Fibroblast of lung (primary cell): Measurements from ENCODE around the gene PSMD2. TPM values are rescaled to one million over a fixed set of nuclear protein-coding genes. Genes with fewer than 3 reads are reported as not detected.

Experiments
- DNase-seq, 2 donors: peaks; one replicate each; pipeline versions ENCODE4 v3.0.0 to v3.0.0-alpha.2; 2010; ENCODE audit warnings: low read depth in 2 of 2
- H2AFZ ChIP-seq: 2 replicates; pipeline ENCODE4 v1.5.1; 2012; ENCODE audit warnings: low read length, control low read depth, inconsistent platforms
- H3K27ac ChIP-seq: 2 replicates; pipeline ENCODE4 v1.5.1; 2011; ENCODE audit warnings: low read length, control low read depth; ENCODE audit not compliant: insufficient read depth
- H3K27me3 ChIP-seq: 2 replicates; pipeline ENCODE4 v1.5.1; 2011; ENCODE audit warnings: mild to moderate bottlenecking, low read length; ENCODE audit not compliant: control insufficient read depth, insufficient read depth
- H3K36me3 ChIP-seq: 2 replicates; pipeline ENCODE4 v1.5.1; 2011; ENCODE audit warnings: low read length; ENCODE audit not compliant: control insufficient read depth, insufficient read depth
- H3K4me1 ChIP-seq: 2 replicates; pipeline ENCODE4 v1.5.1; 2011; ENCODE audit warnings: low read length; ENCODE audit not compliant: control insufficient read depth, insufficient read depth; ENCODE audit errors: extremely low read depth
- H3K4me2 ChIP-seq: 2 replicates; pipeline ENCODE4 v1.5.1; 2011; ENCODE audit warnings: low read length, control low read depth; ENCODE audit not compliant: insufficient read depth; ENCODE audit errors: extremely low read depth
- H3K4me3 ChIP-seq, 4 experiments: fragments of 200-600 bp in 1 of 4; sonication (generic) in 1 of 4; replicated peaks in 1 of 4; 2 replicates each; pipeline ENCODE4 v1.5.1; 2011 to 2016; ENCODE audit warnings: low read length in 4 of 4, low read depth in 3 of 4, mild to moderate bottlenecking in 3 of 4, control low read depth in 2 of 4, inconsistent platforms in 1 of 4, mixed read lengths in 1 of 4; ENCODE audit not compliant: insufficient read depth in 1 of 4; ENCODE audit errors: control extremely low read depth in 1 of 4
- H3K79me2 ChIP-seq: 2 replicates; pipeline ENCODE4 v1.5.1; 2012; ENCODE audit warnings: mild to moderate bottlenecking, low read length, inconsistent platforms; ENCODE audit not compliant: control insufficient read depth, insufficient read depth
- H3K9ac ChIP-seq: 2 replicates; pipeline ENCODE4 v1.5.1; 2011; ENCODE audit warnings: mild to moderate bottlenecking, low read length, control low read depth; ENCODE audit not compliant: insufficient read depth
- H3K9me3 ChIP-seq: 2 replicates; pipeline ENCODE4 v1.5.1; 2012; ENCODE audit warnings: low read depth, low read length; ENCODE audit not compliant: control insufficient read depth, insufficient read depth
- H4K20me1 ChIP-seq: 2 replicates; pipeline ENCODE4 v1.5.1; 2011; ENCODE audit warnings: low read length; ENCODE audit not compliant: control insufficient read depth, insufficient read depth; ENCODE audit errors: extremely low read depth
- CTCF ChIP-seq, 2 donors: IDR thresholded peaks in 1 of 2; conservative IDR thresholded peaks in 1 of 2; 1 replicate in 1 of 2; 2 replicates in 1 of 2; pipeline ENCODE4 v1.5.1; 2011 to 2012; ENCODE audit warnings: low read length in 2 of 2, control low read depth in 1 of 2, inconsistent platforms in 1 of 2, low read depth in 1 of 2, mild to moderate bottlenecking in 1 of 2
- EZH2 ChIP-seq: IDR thresholded peaks from 2 replicates; pipeline ENCODE4 v1.5.1; 2012; ENCODE audit warnings: low read length, control low read depth, mild to moderate bottlenecking; ENCODE audit errors: missing control alignments
- polyA plus RNA-seq, 2 donors: library from polyadenylated mRNA; depleted of rRNA in 1 of 2; stranded (reverse) in 1 of 2; unstranded in 1 of 2; fragments of >200 nt; gene quantifications; 2 replicates each; pipeline ENCODE4 v1.2.1, GENCODE V29; 2011 to 2012; ENCODE audit warnings: missing spikeins in 1 of 2
- total RNA-seq: library from RNA; depleted of rRNA; stranded (reverse); fragments of >200 nt; gene quantifications from 2 replicates; pipeline ENCODE4 v1.2.1, GENCODE V29; 2014

The PSMD2 gene
- total and polyA plus RNA-seq, 2 donors (not counting 1 experiment from before 2014, with no cell fraction given) = 188 to 429 TPM

- H4K20me1 ChIP-seq = peaks cover 3% of the 10 kb centered on the region
- H3K27ac ChIP-seq = no peak overlapping the region
- peaks cover 59% of the 10 kb centered on the region for H3K36me3 ChIP-seq
- no peaks in the 10 kb centered on the region for H3K9me3 ChIP-seq
- H3K9ac ChIP-seq = no peak overlapping the region
- H3K4me3 ChIP-seq = no peak overlapping the region
- no peak overlapping the region for H2AFZ ChIP-seq
- no peak for DNase-seq
- no peak overlapping the region for H3K4me2 ChIP-seq
- H3K27me3 ChIP-seq = no peaks in the 10 kb centered on the region
- H3K79me2 ChIP-seq = peaks cover 88% of the 10 kb centered on the region
- TF ChIP-seq EZH2 = no peak
- H3K4me1 ChIP-seq = peaks cover 22% of the 10 kb centered on the region
Observed at GRCh38 chr3:184321666-184322065, 22.6 kb downstream of the PSMD2 start.

GRCh38 chr3:184322731-184323487 lies 23.9 kb downstream of the PSMD2 start:
- no peak overlapping the region for H2AFZ ChIP-seq
- peaks cover 64% of the 10 kb centered on the region for H3K36me3 ChIP-seq
- H3K4me1 ChIP-seq = peaks cover 18% of the 10 kb centered on the region
- peaks cover 84% of the 10 kb centered on the region for H3K79me2 ChIP-seq
- no peak for DNase-seq
- no peak overlapping the region for H3K4me3 ChIP-seq
- H3K4me2 ChIP-seq = no peak overlapping the region
- no peak for TF ChIP-seq EZH2
- TF ChIP-seq CTCF (conservative IDR thresholded peaks at IDR 0.05 in 1 of 2, IDR thresholded peaks at IDR 0.05 in 1 of 2; ENCODE audit: low read depth in 1 of 2, low read length in 2 of 2) = no peak
- no peak overlapping the region for H3K9ac ChIP-seq
- H4K20me1 ChIP-seq = no peaks in the 10 kb centered on the region
- H3K27me3 ChIP-seq = no peaks in the 10 kb centered on the region
- H3K9me3 ChIP-seq = no peaks in the 10 kb centered on the region
- no peak overlapping the region for H3K27ac ChIP-seq

GRCh38 chr3:184323696-184324095 lies 24.7 kb downstream of the PSMD2 start:
- no peak for DNase-seq
- Histone ChIP-seq H3K27ac (no peak overlapping the region), H3K4me2 (no peak overlapping the region), H3K9ac (no peak overlapping the region), H3K36me3 (peaks cover 68% of the 10 kb centered on the region), H3K4me3 (no peak overlapping the region), H3K9me3 (no peaks in the 10 kb centered on the region), H3K4me1 (peaks cover 18% of the 10 kb centered on the region), H3K27me3 (no peaks in the 10 kb centered on the region), H3K79me2 (peaks cover 78% of the 10 kb centered on the region), H4K20me1 (no peaks in the 10 kb centered on the region), H2AFZ (no peak overlapping the region)
- TF ChIP-seq CTCF (conservative IDR thresholded peaks at IDR 0.05 in 1 of 2, IDR thresholded peaks at IDR 0.05 in 1 of 2; ENCODE audit: low read depth in 1 of 2, low read length in 2 of 2) = no peak
- TF ChIP-seq EZH2 = no peak
